Stomach (tissue), 4 donors: Measurements from ENCODE around the gene ANOS1.

Experiments
- CTCF ChIP-seq, 7 experiments: fragments of 450-650 bp in 4 of 7; fragments of 200-600 bp in 3 of 7; sonication (generic) in 3 of 7; IDR thresholded peaks; one replicate each; pipeline ENCODE4 v1.5.1; 2016 to 2019; ENCODE audit warnings: antibody characterized with exemption in 7 of 7, control low read depth in 2 of 7, mild to moderate bottlenecking in 1 of 7
- EP300 ChIP-seq: sonication (generic); formaldehyde crosslinking; IDR thresholded peaks from one replicate; pipeline ENCODE4 v1.6.1; 2017; ENCODE audit warnings: antibody characterized with exemption
- POLR2A ChIP-seq, 4 donors: fragments of 450-650 bp; IDR thresholded peaks; one replicate each; pipeline ENCODE4 v1.6.1; 2016; ENCODE audit warnings: antibody characterized with exemption in 4 of 4, control low read depth in 2 of 4, mild to moderate bottlenecking in 1 of 4, moderate library complexity in 1 of 4
- POLR2AphosphoS5 ChIP-seq, 3 donors: sonication (generic); formaldehyde crosslinking; IDR thresholded peaks; one replicate each; pipeline ENCODE4 v1.6.1; 2016; ENCODE audit warnings: antibody characterized with exemption in 3 of 3

- TF ChIP-seq CTCF (IDR thresholded peaks at IDR 0.05) (no peak), POLR2A (IDR thresholded peaks at IDR 0.05) (no peak), POLR2AphosphoS5 (IDR thresholded peaks at IDR 0.05) (no peak), EP300 (no peak)
These were observed 91.9 kb downstream of the ANOS1 start for GRCh38 chrX:8639949-8640475.
